Epithelial cell of proximal tubule (primary cell): Measurements from ENCODE around the gene PHLDA1. TPM values are rescaled to one million over a fixed set of nuclear protein-coding genes. Genes with fewer than 3 reads are reported as not detected.

ENCODE experiments used
- DNase-seq: peaks from one replicate; pipeline ENCODE4 v3.0.0-alpha.2; 2011; ENCODE audit warnings: low read depth
- H3K4me3 ChIP-seq: 2 replicates; pipeline ENCODE4 v1.5.1; 2011; ENCODE audit warnings: low read depth, mild to moderate bottlenecking, low read length
- CTCF ChIP-seq: conservative IDR thresholded peaks from 2 replicates; pipeline ENCODE4 v1.5.1; 2012; ENCODE audit warnings: low read depth, mild to moderate bottlenecking, low read length
- total RNA-seq: library from RNA; depleted of rRNA; stranded (reverse); fragments of >200 nt; gene quantifications from 2 replicates; pipeline ENCODE4 v1.2.3, GENCODE V29; 2015

PHLDA1 gene
- total RNA-seq, 1 donor from 2014 or later, result 89.0 TPM

GRCh38 chr12:76018672-76019071, 12.9 kb downstream of the PHLDA1 start:
- H3K4me3 ChIP-seq, result no peak overlapping the region
- no peak for TF ChIP-seq CTCF
- DNase-seq, result no peak

- no peak for DNase-seq
- no peak for TF ChIP-seq CTCF
- no peak overlapping the region for H3K4me3 ChIP-seq
These were observed 13.5 kb downstream of the PHLDA1 start for GRCh38 chr12:76018111-76018510.

- no peak for DNase-seq
- no peak overlapping the region for H3K4me3 ChIP-seq
- TF ChIP-seq CTCF, result no peak
These were observed 17.6 kb downstream of the PHLDA1 start for GRCh38 chr12:76014007-76014406.

- no peak overlapping the region for H3K4me3 ChIP-seq
- no peak for TF ChIP-seq CTCF
- DNase-seq, result no peak
These were observed 18.0 kb downstream of the PHLDA1 start for GRCh38 chr12:76013603-76014002.

- no peak overlapping the region for H3K4me3 ChIP-seq
- no peak for DNase-seq
- no peak for TF ChIP-seq CTCF
These were observed 18.9 kb downstream of the PHLDA1 start for GRCh38 chr12:76012644-76013043.

- no peak overlapping the region for H3K4me3 ChIP-seq
- no peak for TF ChIP-seq CTCF
- no peak for DNase-seq
These were observed 20.7 kb downstream of the PHLDA1 start for GRCh38 chr12:76010732-76011458.

GRCh38 chr12:76008428-76008827, 23.1 kb downstream of the PHLDA1 start:
- no peak for TF ChIP-seq CTCF
- no peak for DNase-seq
- H3K4me3 ChIP-seq, result no peak overlapping the region
